ENCODE results near the gene ACTL10. TPM values are rescaled to one million over a fixed set of nuclear protein-coding genes. Genes with fewer than 3 reads are reported as not detected.

ACTL10 gene
- total and polyA plus RNA-seq, 10 donors, result 1.1 to 3.5 (median 2.1) TPM

GRCh38 chr20:33624399-33624798 is 42.3 kb upstream of the ACTL10 start:
- TF ChIP-seq POLR2AphosphoS5 (IDR thresholded peaks at IDR 0.05) (no peak), CTCF (IDR thresholded peaks at IDR 0.05 in 8 of 11, conservative IDR thresholded peaks at IDR 0.05 in 3 of 11) (no peak)
- H3K27me3 ChIP-seq (replicated peaks in 1 of 7), result no peaks in the 10 kb centered on the region
- H3K27ac ChIP-seq, result peak overlapping the region in 3 of 8 donors; percentile 34 to 68 (median 51)
- DNase-seq, result no peak
- H3K4me1 ChIP-seq, result peaks cover 0 to 10% (median 0%) of the 10 kb centered on the region in 6 donors
- no peaks in the 10 kb centered on the region for H3K9me3 ChIP-seq
- H3K4me3 ChIP-seq, result no peak overlapping the region
- intact Hi-C loops (cut with DNase I; ENCODE audit: low total_unique reads), result no loop called here
- H3K36me3 ChIP-seq, result peaks cover 3 to 97% (median 46%) of the 10 kb centered on the region in 6 donors
- 81 to 87% (median 84%) methylated on average over 3 of the region's 3 CpGs for WGBS, 5 donors

- Histone ChIP-seq H3K27me3 (replicated peaks in 1 of 7) (no peaks in the 10 kb centered on the region), H3K36me3 (peaks cover 3 to 99% (median 61%) of the 10 kb centered on the region in 6 donors), H3K9me3 (no peaks in the 10 kb centered on the region), H3K4me1 (peaks cover 0 to 10% (median 0%) of the 10 kb centered on the region in 6 donors), H3K4me3 (no peak overlapping the region), H3K27ac (no peak overlapping the region)
- no peak for TF ChIP-seq POLR2A (IDR thresholded peaks at IDR 0.05)
- intact Hi-C loops (cut with DNase I; ENCODE audit: low total_unique reads), result no loop called here
- WGBS, 5 donors, result 93 to 97% (median 97%) methylated on average over 4 of the region's 4 CpGs
- DNase-seq, result no peak
Observed at GRCh38 chr20:33626190-33626589, 40.6 kb upstream of the ACTL10 start.

GRCh38 chr20:33627577-33628216 is 39.0 kb upstream of the ACTL10 start:
- Histone ChIP-seq H3K4me3 (no peak overlapping the region), H3K4me1 (peaks cover 0 to 10% (median 0%) of the 10 kb centered on the region in 6 donors), H3K27me3 (replicated peaks in 1 of 7) (no peaks in the 10 kb centered on the region), H3K27ac (no peak overlapping the region), H3K36me3 (peaks cover 3 to 99% (median 68%) of the 10 kb centered on the region in 6 donors), H3K9me3 (no peaks in the 10 kb centered on the region)
- TF ChIP-seq CTCF (IDR thresholded peaks at IDR 0.05 in 8 of 11, conservative IDR thresholded peaks at IDR 0.05 in 3 of 11) (no peak), POLR2A (IDR thresholded peaks at IDR 0.05) (no peak), POLR2AphosphoS5 (IDR thresholded peaks at IDR 0.05) (no peak)
- DNase-seq, result no peak
- 96 to 99% (median 97%) methylated on average over 4 of the region's 4 CpGs for WGBS, 5 donors
- intact Hi-C loops (cut with DNase I; ENCODE audit: low total_unique reads), result no loop called here

- H3K4me1 ChIP-seq, result peaks cover 0 to 4% (median 0%) of the 10 kb centered on the region in 6 donors
- whole genome bisulfite sequencing, 5 donors, result 94 to 97% (median 96%) methylated on average over 10 of the region's 10 CpGs
- H3K36me3 ChIP-seq, result peaks cover 0 to 99% (median 61%) of the 10 kb centered on the region in 6 donors
- TF ChIP-seq CTCF (IDR thresholded peaks at IDR 0.05 in 8 of 11, conservative IDR thresholded peaks at IDR 0.05 in 3 of 11) (no peak), POLR2A (IDR thresholded peaks at IDR 0.05) (no peak)
- intact Hi-C loops (cut with DNase I; ENCODE audit: low total_unique reads), result no loop called here
- DNase-seq, result no peak
- H3K4me3 ChIP-seq, result no peak overlapping the region
- no peak overlapping the region for H3K27ac ChIP-seq
- H3K9me3 ChIP-seq, result no peaks in the 10 kb centered on the region
- no peaks in the 10 kb centered on the region for H3K27me3 ChIP-seq (replicated peaks in 1 of 7)
Observed at GRCh38 chr20:33629533-33629932, 37.2 kb upstream of the ACTL10 start.
